ENCODE data around the gene NUMB. TPM values are rescaled to one million over a fixed set of nuclear protein-coding genes. Genes with fewer than 3 reads are reported as not detected.
"Not testable (repeated sequence)": the region's sequence is repeated elsewhere in the genome, so short reads cannot be mapped to it uniquely, and the experiment has no call there.

Gene NUMB
- total RNA-seq, 2 experiments from 2014 or later: 44.5 to 46.4 TPM

GRCh38 chr14:73392329-73393257, 65.8 kb downstream of the NUMB start:
- CTCF ChIA-PET: interaction anchor here (1.9 kb wide), 1 partner anchor 97 kb away, joined by 5 read pairs; no protein-coding TSS in a partner anchor

GRCh38 chr14:73387860-73388259, 70.5 kb downstream of the NUMB start:
- H3K27ac Mint-ChIP-seq, H3K4me3 Mint-ChIP-seq, H3K9me3 Mint-ChIP-seq, H3K27me3 Mint-ChIP-seq, POLR2A ChIA-PET, DNase-seq, CTCF ChIA-PET, H3K4me1 Mint-ChIP-seq: not testable (repeated sequence)
- peaks cover 11% of the 10 kb centered on the region for H3K36me3 Mint-ChIP-seq (ENCODE audit: low read depth)

More at GRCh38 chr14:73392329-73393257, 65.8 kb downstream of the NUMB start:
- POLR2A ChIA-PET: no interaction called here
- no peak for DNase-seq
- H3K27ac Mint-ChIP-seq: no peak overlapping the region
- H3K36me3 Mint-ChIP-seq (ENCODE audit: low read depth): no peaks in the 10 kb centered on the region
- H3K4me1 Mint-ChIP-seq: peaks cover 13% of the 10 kb centered on the region
- no peaks in the 10 kb centered on the region for H3K27me3 Mint-ChIP-seq
- H3K4me3 Mint-ChIP-seq: no peak overlapping the region
- H3K9me3 Mint-ChIP-seq: no peaks in the 10 kb centered on the region

GRCh38 chr14:73386342-73386741, 72.0 kb downstream of the NUMB start:
- POLR2A ChIA-PET: no interaction called here
- Mint-ChIP-seq H3K4me3 (no peak overlapping the region), H3K27ac (no peak overlapping the region), H3K36me3 (ENCODE audit: low read depth) (peaks cover 11% of the 10 kb centered on the region), H3K4me1 (no peaks in the 10 kb centered on the region), H3K27me3 (no peaks in the 10 kb centered on the region), H3K9me3 (peaks cover 5% of the 10 kb centered on the region)
- no peak for DNase-seq
- CTCF ChIA-PET: no interaction called here

GRCh38 chr14:73385021-73385420, 73.3 kb downstream of the NUMB start:
- H3K9me3 Mint-ChIP-seq, H3K27ac Mint-ChIP-seq, H3K4me1 Mint-ChIP-seq, H3K27me3 Mint-ChIP-seq, POLR2A ChIA-PET, DNase-seq, H3K4me3 Mint-ChIP-seq: not testable (repeated sequence)
- CTCF ChIA-PET: interaction anchor here (1.2 kb wide), 1 partner anchor 15 kb away, joined by 3 read pairs; no protein-coding TSS in a partner anchor
- peaks cover 11% of the 10 kb centered on the region for H3K36me3 Mint-ChIP-seq (ENCODE audit: low read depth)

- no peaks in the 10 kb centered on the region for H3K27me3 Mint-ChIP-seq
- no peak overlapping the region for H3K27ac Mint-ChIP-seq
- ChIA-PET POLR2A (no interaction called here), CTCF (no interaction called here)
- H3K36me3 Mint-ChIP-seq (ENCODE audit: low read depth): peaks cover 11% of the 10 kb centered on the region
- no peaks in the 10 kb centered on the region for H3K4me1 Mint-ChIP-seq
- H3K9me3 Mint-ChIP-seq: peaks cover 5% of the 10 kb centered on the region
- no peak for DNase-seq
- H3K4me3 Mint-ChIP-seq: no peak overlapping the region
These were observed 75.0 kb downstream of the NUMB start for GRCh38 chr14:73383356-73383755.

GRCh38 chr14:73381380-73382013, 76.8 kb downstream of the NUMB start:
- H3K27ac Mint-ChIP-seq: no peak overlapping the region
- DNase-seq: no peak
- no peaks in the 10 kb centered on the region for H3K4me1 Mint-ChIP-seq
- ChIA-PET CTCF (interaction anchor here (1.5 kb wide), 1 partner anchor 16 kb away, joined by 3 read pairs; no protein-coding TSS in a partner anchor), POLR2A (no interaction called here)
- no peak overlapping the region for H3K4me3 Mint-ChIP-seq
- H3K36me3 Mint-ChIP-seq (ENCODE audit: low read depth): peaks cover 10% of the 10 kb centered on the region
- peaks cover 5% of the 10 kb centered on the region for H3K9me3 Mint-ChIP-seq
- no peaks in the 10 kb centered on the region for H3K27me3 Mint-ChIP-seq

GRCh38 chr14:73376585-73376984, 81.8 kb downstream of the NUMB start:
- no peaks in the 10 kb centered on the region for H3K27me3 Mint-ChIP-seq
- DNase-seq: no peak

GRCh38 chr14:73375861-73376260, 82.5 kb downstream of the NUMB start:
- no peak for DNase-seq
- ChIA-PET POLR2A (no interaction called here), CTCF (no interaction called here)
- Mint-ChIP-seq H3K36me3 (ENCODE audit: low read depth) (no peaks in the 10 kb centered on the region), H3K4me1 (no peaks in the 10 kb centered on the region), H3K9me3 (no peaks in the 10 kb centered on the region), H3K27me3 (no peaks in the 10 kb centered on the region), H3K27ac (no peak overlapping the region), H3K4me3 (no peak overlapping the region)

More at GRCh38 chr14:73376585-73376984, 81.8 kb downstream of the NUMB start:
- Mint-ChIP-seq H3K36me3 (ENCODE audit: low read depth) (no peaks in the 10 kb centered on the region), H3K9me3 (no peaks in the 10 kb centered on the region), H3K4me1 (no peaks in the 10 kb centered on the region), H3K27ac (no peak overlapping the region), H3K4me3 (no peak overlapping the region)
- ChIA-PET POLR2A (interaction anchor here (0.9 kb wide), 1 partner anchor 87 kb away, joined by 3 read pairs; no protein-coding TSS in a partner anchor), CTCF (no interaction called here)

- Mint-ChIP-seq H3K27me3 (no peaks in the 10 kb centered on the region), H3K9me3 (no peaks in the 10 kb centered on the region), H3K27ac (no peak overlapping the region), H3K36me3 (ENCODE audit: low read depth) (no peaks in the 10 kb centered on the region), H3K4me3 (no peak overlapping the region), H3K4me1 (no peaks in the 10 kb centered on the region)
- POLR2A ChIA-PET: no interaction called here
- no peak for DNase-seq
- CTCF ChIA-PET: interaction anchor here (1.0 kb wide), 1 partner anchor 28 kb away, joined by 4 read pairs; no protein-coding TSS in a partner anchor
These were observed 84.1 kb downstream of the NUMB start for GRCh38 chr14:73374218-73374617.

- H3K4me3 Mint-ChIP-seq: no peak overlapping the region
- ChIA-PET POLR2A (no interaction called here), CTCF (no interaction called here)
- H3K4me1 Mint-ChIP-seq: no peaks in the 10 kb centered on the region
- H3K9me3 Mint-ChIP-seq: no peaks in the 10 kb centered on the region
- DNase-seq: no peak
- no peak overlapping the region for H3K27ac Mint-ChIP-seq
- H3K36me3 Mint-ChIP-seq (ENCODE audit: low read depth): no peaks in the 10 kb centered on the region
- H3K27me3 Mint-ChIP-seq: no peaks in the 10 kb centered on the region
These were observed 85.8 kb downstream of the NUMB start for GRCh38 chr14:73372529-73372928.

GRCh38 chr14:73370561-73370960, 87.8 kb downstream of the NUMB start:
- CTCF ChIA-PET: no interaction called here
- Mint-ChIP-seq H3K9me3 (no peaks in the 10 kb centered on the region), H3K4me3 (no peak overlapping the region), H3K27ac (no peak overlapping the region), H3K27me3 (no peaks in the 10 kb centered on the region), H3K4me1 (no peaks in the 10 kb centered on the region), H3K36me3 (ENCODE audit: low read depth) (no peaks in the 10 kb centered on the region)
- DNase-seq: no peak
- POLR2A ChIA-PET: no interaction called here

GRCh38 chr14:73369428-73369827, 88.9 kb downstream of the NUMB start:
- no peak overlapping the region for H3K4me3 Mint-ChIP-seq
- no peak for DNase-seq
- no peak overlapping the region for H3K27ac Mint-ChIP-seq
- POLR2A ChIA-PET: interaction anchor here (0.7 kb wide), 1 partner anchor 65 kb away, joined by 3 read pairs; no protein-coding TSS in a partner anchor
- no peaks in the 10 kb centered on the region for H3K36me3 Mint-ChIP-seq (ENCODE audit: low read depth)
- no peaks in the 10 kb centered on the region for H3K4me1 Mint-ChIP-seq
- no peaks in the 10 kb centered on the region for H3K27me3 Mint-ChIP-seq
- no peaks in the 10 kb centered on the region for H3K9me3 Mint-ChIP-seq
- CTCF ChIA-PET: no interaction called here

GRCh38 chr14:73368616-73369015, 89.7 kb downstream of the NUMB start:
- H3K9me3 Mint-ChIP-seq: no peaks in the 10 kb centered on the region
- H3K4me3 Mint-ChIP-seq: no peak overlapping the region
- no peak for DNase-seq
- no peaks in the 10 kb centered on the region for H3K4me1 Mint-ChIP-seq
- no peak overlapping the region for H3K27ac Mint-ChIP-seq
- no peaks in the 10 kb centered on the region for H3K36me3 Mint-ChIP-seq (ENCODE audit: low read depth)
- POLR2A ChIA-PET: interaction anchor here (0.7 kb wide), 1 partner anchor 51 kb away, joined by 3 read pairs; no protein-coding TSS in a partner anchor
- H3K27me3 Mint-ChIP-seq: no peaks in the 10 kb centered on the region
- CTCF ChIA-PET: no interaction called here
